Measurements from ENCODE around the gene L3MBTL4.

The L3MBTL4 gene

GRCh38 chr18:6001867-6002266, 412.8 kb downstream of the L3MBTL4 start:
- DNase-seq (ENCODE audit: low read depth in 2 of 3, low spot score in 2 of 3): no peak

- DNase-seq (ENCODE audit: low read depth in 2 of 3, low spot score in 2 of 3): no peak
Measured at GRCh38 chr18:5998907-5999306, 415.8 kb downstream of the L3MBTL4 start.

GRCh38 chr18:5998166-5998881, 416.4 kb downstream of the L3MBTL4 start:
- DNase-seq (ENCODE audit: low read depth in 2 of 3, low spot score in 2 of 3): no peak

- DNase-seq (ENCODE audit: low read depth in 2 of 3, low spot score in 2 of 3): no peak
Measured at GRCh38 chr18:5997361-5997760, 417.4 kb downstream of the L3MBTL4 start.

GRCh38 chr18:5995626-5996025, 419.1 kb downstream of the L3MBTL4 start:
- no peak for DNase-seq (ENCODE audit: low read depth in 2 of 3, low spot score in 2 of 3)

- DNase-seq (ENCODE audit: low read depth in 2 of 3, low spot score in 2 of 3): no peak
Measured at GRCh38 chr18:5993938-5994337, 420.8 kb downstream of the L3MBTL4 start.

GRCh38 chr18:5992381-5992780, 422.3 kb downstream of the L3MBTL4 start:
- no peak for DNase-seq (ENCODE audit: low read depth in 2 of 3, low spot score in 2 of 3)

GRCh38 chr18:5987249-5987648, 427.5 kb downstream of the L3MBTL4 start:
- no peak for DNase-seq (ENCODE audit: low read depth in 2 of 3, low spot score in 2 of 3)

GRCh38 chr18:5986257-5986931, 428.3 kb downstream of the L3MBTL4 start:
- DNase-seq (ENCODE audit: low read depth in 2 of 3, low spot score in 2 of 3): no peak

GRCh38 chr18:5984245-5984644, 430.5 kb downstream of the L3MBTL4 start:
- DNase-seq (ENCODE audit: low read depth in 2 of 3, low spot score in 2 of 3): no peak

- DNase-seq (ENCODE audit: low read depth in 2 of 3, low spot score in 2 of 3): no peak
Measured at GRCh38 chr18:5983488-5983887, 431.2 kb downstream of the L3MBTL4 start.

- DNase-seq (ENCODE audit: low read depth in 2 of 3, low spot score in 2 of 3): no peak
Measured at GRCh38 chr18:5982332-5982731, 432.4 kb downstream of the L3MBTL4 start.

- no peak for DNase-seq (ENCODE audit: low read depth in 2 of 3, low spot score in 2 of 3)
Measured at GRCh38 chr18:5980721-5981120, 434.0 kb downstream of the L3MBTL4 start.

- DNase-seq (ENCODE audit: low read depth in 2 of 3, low spot score in 2 of 3): no peak
Measured at GRCh38 chr18:5979971-5980457, 434.7 kb downstream of the L3MBTL4 start.

GRCh38 chr18:5979176-5979888, 435.4 kb downstream of the L3MBTL4 start:
- DNase-seq (ENCODE audit: low read depth in 2 of 3, low spot score in 2 of 3): no peak

- no peak for DNase-seq (ENCODE audit: low read depth in 2 of 3, low spot score in 2 of 3)
Measured at GRCh38 chr18:5977022-5977421, 437.7 kb downstream of the L3MBTL4 start.

- no peak for DNase-seq (ENCODE audit: low read depth in 2 of 3, low spot score in 2 of 3)
Measured at GRCh38 chr18:5975111-5976002, 439.4 kb downstream of the L3MBTL4 start.

GRCh38 chr18:5974696-5975095, 440.0 kb downstream of the L3MBTL4 start:
- DNase-seq (ENCODE audit: low read depth in 2 of 3, low spot score in 2 of 3): no peak

GRCh38 chr18:5973099-5973498, 441.6 kb downstream of the L3MBTL4 start:
- DNase-seq (ENCODE audit: low read depth in 2 of 3, low spot score in 2 of 3): no peak

- no peak for DNase-seq (ENCODE audit: low read depth in 2 of 3, low spot score in 2 of 3)
Measured at GRCh38 chr18:5972298-5972697, 442.4 kb downstream of the L3MBTL4 start.

GRCh38 chr18:5969989-5970403, 444.7 kb downstream of the L3MBTL4 start:
- no peak for DNase-seq (ENCODE audit: low read depth in 2 of 3, low spot score in 2 of 3)

All from activated CD8-positive, alpha-beta memory T cell treated with anti-CD3 and anti-CD28 coated beads for 48 hours (primary cell).